Stomach smooth muscle (tissue), 2 donors: ENCODE measurements around the gene TTC28.

Experiments
- H3K27ac ChIP-seq: one replicate; pipeline ENCODE4 v1.7.0; 2013; ENCODE audit warnings: mild to moderate bottlenecking, low read length, inconsistent platforms
- H3K27me3 ChIP-seq, 2 donors: one replicate each; pipeline ENCODE4 v1.7.0; 2013; ENCODE audit warnings: low read length in 2 of 2; ENCODE audit not compliant: insufficient read depth in 2 of 2, control insufficient read depth in 1 of 2
- H3K36me3 ChIP-seq, 2 donors: one replicate each; pipeline ENCODE4 v1.7.0; 2013; ENCODE audit warnings: low read length in 2 of 2; ENCODE audit not compliant: control insufficient read depth in 2 of 2, insufficient read depth in 2 of 2
- H3K4me1 ChIP-seq: one replicate; pipeline ENCODE4 v1.7.0; 2013; ENCODE audit warnings: low read length; ENCODE audit not compliant: control insufficient read depth, insufficient read depth
- H3K4me3 ChIP-seq, 2 donors: one replicate each; pipeline ENCODE4 v1.7.0; 2013; ENCODE audit warnings: low read length in 2 of 2
- H3K9ac ChIP-seq, 2 donors: one replicate each; pipeline ENCODE4 v1.7.0; 2013; ENCODE audit warnings: low read length in 2 of 2, mild to moderate bottlenecking in 1 of 2
- H3K9me3 ChIP-seq, 2 donors: one replicate each; pipeline ENCODE4 v1.7.0; 2013; ENCODE audit warnings: low read length in 2 of 2; ENCODE audit not compliant: control insufficient read depth in 2 of 2
- donor health status: healthy.
- donor health status: Pancreatic carcinoma.

TTC28 gene

DNA sequence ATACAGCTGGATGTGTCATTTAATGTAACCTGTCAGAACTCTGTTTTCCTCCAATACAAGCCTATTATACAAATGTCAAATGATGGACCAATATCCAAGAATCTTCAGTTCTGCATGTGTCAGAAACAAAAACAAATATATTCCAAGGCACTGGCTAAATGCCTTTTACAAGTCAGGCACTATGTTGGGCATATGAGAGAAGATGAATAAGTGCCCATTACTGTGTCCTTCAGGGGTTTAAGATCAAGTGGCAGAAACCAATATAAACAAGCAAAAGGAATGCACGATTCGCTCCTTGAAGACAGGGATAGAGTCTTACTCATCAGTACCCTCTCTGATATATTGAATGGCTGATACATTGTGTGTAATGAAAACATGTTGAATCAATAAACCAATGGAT lies 254.4 kb downstream of the TTC28 start:
- no peak overlapping the region for H3K9ac ChIP-seq
- H3K4me3 ChIP-seq: no peak overlapping the region
- no peaks in the 10 kb centered on the region for H3K4me1 ChIP-seq
- H3K9me3 ChIP-seq: no peaks in the 10 kb centered on the region
- no peak overlapping the region for H3K27ac ChIP-seq
- H3K36me3 ChIP-seq: no peaks in the 10 kb centered on the region
- no peaks in the 10 kb centered on the region for H3K27me3 ChIP-seq

DNA sequence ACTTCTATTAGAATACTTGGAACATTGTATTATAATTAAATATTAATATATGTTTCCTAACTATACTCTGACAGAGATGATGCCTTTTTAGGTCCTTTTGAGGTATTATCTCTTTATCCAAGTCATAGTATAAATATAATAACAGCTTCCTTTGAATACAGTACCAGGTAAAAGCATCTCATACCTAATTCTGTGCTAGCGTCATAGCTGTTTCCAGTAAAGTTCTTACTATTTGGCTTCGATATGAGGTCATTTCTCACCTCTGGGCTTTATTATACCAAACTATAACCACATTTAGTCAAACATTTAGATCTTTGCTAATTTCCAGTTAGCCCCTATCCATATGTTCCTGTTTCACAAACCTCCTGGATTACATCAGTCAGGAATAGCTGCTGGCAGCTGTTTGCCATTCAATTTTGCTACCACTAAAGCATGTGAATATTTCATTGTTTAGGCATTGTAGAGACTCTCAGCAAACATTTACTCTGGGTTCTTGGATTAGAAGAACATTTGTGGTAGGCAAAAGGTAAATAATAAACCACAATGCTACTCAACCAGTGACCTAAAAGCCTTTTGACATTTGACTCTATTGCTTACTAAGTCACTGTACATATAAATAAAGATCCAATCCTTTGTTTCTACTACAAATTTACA lies 255.1 kb downstream of the TTC28 start:
- Histone ChIP-seq H3K4me3 (no peak overlapping the region), H3K27ac (no peak overlapping the region), H3K36me3 (no peaks in the 10 kb centered on the region), H3K9me3 (no peaks in the 10 kb centered on the region), H3K4me1 (no peaks in the 10 kb centered on the region), H3K27me3 (no peaks in the 10 kb centered on the region), H3K9ac (no peak overlapping the region)

DNA sequence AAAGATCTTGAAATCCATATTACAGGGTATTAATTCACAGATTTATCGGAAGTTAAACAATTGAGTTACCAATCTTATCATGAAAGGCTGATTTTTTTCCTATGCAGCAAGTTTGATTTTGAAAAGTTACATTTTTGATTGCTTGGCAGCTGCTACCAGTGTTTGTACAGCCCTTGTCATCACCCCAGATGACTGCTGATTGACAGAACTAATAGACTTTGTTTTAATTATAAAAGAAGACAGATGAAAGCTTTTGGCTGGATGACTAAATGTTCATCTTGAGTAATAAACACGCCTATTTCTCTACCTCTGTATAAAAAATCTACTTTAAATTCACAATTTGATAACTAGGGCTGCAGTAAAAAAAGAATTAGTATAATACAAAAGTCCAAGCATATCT lies 259.7 kb downstream of the TTC28 start:
- H3K36me3 ChIP-seq: no peaks in the 10 kb centered on the region
- H3K4me1 ChIP-seq: no peaks in the 10 kb centered on the region
- no peak overlapping the region for H3K9ac ChIP-seq
- no peaks in the 10 kb centered on the region for H3K27me3 ChIP-seq
- no peaks in the 10 kb centered on the region for H3K9me3 ChIP-seq
- H3K4me3 ChIP-seq: no peak overlapping the region
- no peak overlapping the region for H3K27ac ChIP-seq

DNA sequence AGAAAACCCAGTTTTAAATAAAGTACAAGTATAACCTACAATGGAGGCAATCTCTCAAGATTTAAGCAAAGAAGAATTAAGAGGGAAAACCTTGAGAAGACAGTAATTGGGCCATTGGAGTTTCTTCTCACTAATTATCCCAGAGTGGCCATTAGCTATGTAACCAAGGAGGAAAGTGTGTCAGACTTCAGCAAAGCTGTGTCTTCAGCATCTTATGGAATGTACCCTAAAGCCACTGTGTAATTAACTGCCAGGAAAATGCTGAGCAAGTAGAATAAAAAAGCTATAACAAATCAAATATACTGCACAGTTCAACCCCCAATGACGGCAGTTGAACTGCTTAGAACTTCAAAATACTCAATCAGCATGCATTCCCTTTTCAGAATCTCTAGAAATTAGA lies 261.6 kb downstream of the TTC28 start:
- H3K4me3 ChIP-seq: no peak overlapping the region
- no peaks in the 10 kb centered on the region for H3K36me3 ChIP-seq

DNA sequence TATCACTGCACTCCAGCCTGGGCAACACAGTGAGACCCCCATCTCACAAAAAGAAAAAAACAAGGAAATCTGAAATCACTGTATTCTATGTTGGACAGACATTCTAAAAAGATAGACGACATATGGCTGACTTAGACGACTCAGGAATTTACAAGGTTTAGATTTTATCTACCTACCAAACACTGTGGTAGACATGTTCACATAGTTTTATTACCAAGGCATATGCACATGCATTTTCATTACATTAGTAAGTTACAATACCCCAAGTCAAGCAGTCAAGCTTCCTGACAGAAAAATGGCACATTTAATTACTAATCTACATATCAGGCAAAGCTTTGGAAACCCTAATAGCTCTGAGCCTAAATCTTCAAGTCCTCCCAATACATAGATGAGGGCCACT lies 262.2 kb downstream of the TTC28 start:
- Histone ChIP-seq H3K4me1 (no peaks in the 10 kb centered on the region), H3K9ac (no peak overlapping the region), H3K27me3 (no peaks in the 10 kb centered on the region), H3K36me3 (no peaks in the 10 kb centered on the region), H3K27ac (no peak overlapping the region), H3K9me3 (no peaks in the 10 kb centered on the region), H3K4me3 (no peak overlapping the region)

More for the DNA sequence above, 261.6 kb downstream of the TTC28 start:
- no peak overlapping the region for H3K27ac ChIP-seq
- no peaks in the 10 kb centered on the region for H3K27me3 ChIP-seq
- no peaks in the 10 kb centered on the region for H3K9me3 ChIP-seq
- H3K9ac ChIP-seq: no peak overlapping the region
- H3K4me1 ChIP-seq: no peaks in the 10 kb centered on the region

DNA sequence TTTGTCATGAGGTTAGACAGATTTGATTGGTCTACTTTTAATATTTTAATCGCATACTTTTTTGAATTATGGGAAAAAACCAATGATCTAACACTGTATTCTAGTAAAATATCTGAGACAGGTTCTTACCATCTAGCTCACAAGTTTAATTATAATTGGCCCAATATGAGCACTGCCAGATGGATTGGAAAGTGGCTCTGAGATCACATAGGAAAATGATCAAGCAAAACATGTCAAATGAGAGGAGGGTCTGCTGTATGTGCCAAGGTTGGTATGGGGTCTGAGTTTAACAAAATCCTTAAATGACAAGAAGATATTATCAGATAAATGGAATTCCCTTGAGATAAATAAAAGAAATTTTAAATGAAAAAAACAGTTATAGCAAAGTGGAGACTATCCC lies 264.7 kb downstream of the TTC28 start:
- Histone ChIP-seq H3K27me3 (no peaks in the 10 kb centered on the region), H3K4me3 (no peak overlapping the region), H3K27ac (no peak overlapping the region), H3K9ac (no peak overlapping the region), H3K9me3 (no peaks in the 10 kb centered on the region), H3K4me1 (no peaks in the 10 kb centered on the region), H3K36me3 (no peaks in the 10 kb centered on the region)

DNA sequence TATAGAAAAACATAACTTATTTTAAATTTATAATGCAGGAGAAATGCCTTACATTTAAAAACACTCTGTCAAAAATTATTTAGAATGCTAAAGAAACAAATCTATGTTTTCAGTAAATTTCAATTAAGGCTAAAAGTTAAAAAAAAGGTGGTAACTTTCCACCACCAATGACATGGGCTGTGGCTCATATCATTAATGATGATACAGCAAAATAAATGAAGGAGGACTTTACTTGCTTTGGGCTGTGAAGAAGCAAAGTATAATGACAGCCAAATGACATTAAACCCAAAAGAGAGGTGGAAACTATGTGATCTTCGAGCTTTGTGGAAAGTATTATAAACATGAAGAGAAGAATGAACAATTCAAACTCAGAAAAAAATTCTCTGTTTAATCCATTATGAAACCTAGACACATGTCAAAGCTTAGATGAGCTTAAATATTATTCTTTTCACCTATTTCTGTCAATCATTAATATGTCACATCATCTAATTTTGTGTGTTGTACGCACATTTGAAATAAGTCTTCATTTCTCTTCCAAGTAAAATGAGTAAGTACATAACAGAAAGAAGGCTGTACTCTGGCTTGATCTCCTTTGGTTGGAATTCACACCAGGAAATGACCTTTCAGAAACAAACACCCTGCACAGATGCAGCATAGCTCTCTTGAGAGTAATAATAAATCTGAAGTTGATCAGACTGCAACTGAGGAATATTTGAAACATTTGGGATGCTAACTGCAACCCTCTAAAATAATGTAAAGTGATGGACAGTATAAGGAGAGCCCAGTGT lies 265.8 kb downstream of the TTC28 start:
- no peak overlapping the region for H3K27ac ChIP-seq
- H3K27me3 ChIP-seq: no peaks in the 10 kb centered on the region
- no peaks in the 10 kb centered on the region for H3K36me3 ChIP-seq
- H3K9ac ChIP-seq: no peak overlapping the region
- H3K4me3 ChIP-seq: no peak overlapping the region
- no peaks in the 10 kb centered on the region for H3K9me3 ChIP-seq
- H3K4me1 ChIP-seq: no peaks in the 10 kb centered on the region

DNA sequence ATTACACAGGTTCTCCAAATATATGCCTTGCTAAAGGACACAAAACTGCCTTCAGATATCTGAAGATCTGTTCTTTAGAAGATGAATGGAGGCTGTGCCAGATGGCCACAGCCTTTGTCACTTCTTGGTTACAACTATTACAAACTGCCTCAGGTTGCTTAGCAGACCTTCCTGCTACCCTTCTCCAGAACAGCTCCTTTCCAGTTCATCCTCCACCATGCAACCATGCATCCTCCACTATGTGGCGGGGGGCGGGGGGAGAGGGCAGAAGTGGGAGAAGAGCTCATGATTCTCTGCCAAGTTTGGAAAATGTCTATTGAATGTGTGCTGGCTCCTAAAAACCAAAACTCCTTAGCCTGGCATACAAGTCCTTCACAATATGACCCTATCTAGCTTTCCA lies 267.5 kb downstream of the TTC28 start:
- Histone ChIP-seq H3K36me3 (no peaks in the 10 kb centered on the region), H3K9me3 (no peaks in the 10 kb centered on the region), H3K27ac (no peak overlapping the region), H3K9ac (no peak overlapping the region), H3K27me3 (no peaks in the 10 kb centered on the region), H3K4me1 (no peaks in the 10 kb centered on the region), H3K4me3 (no peak overlapping the region)

DNA sequence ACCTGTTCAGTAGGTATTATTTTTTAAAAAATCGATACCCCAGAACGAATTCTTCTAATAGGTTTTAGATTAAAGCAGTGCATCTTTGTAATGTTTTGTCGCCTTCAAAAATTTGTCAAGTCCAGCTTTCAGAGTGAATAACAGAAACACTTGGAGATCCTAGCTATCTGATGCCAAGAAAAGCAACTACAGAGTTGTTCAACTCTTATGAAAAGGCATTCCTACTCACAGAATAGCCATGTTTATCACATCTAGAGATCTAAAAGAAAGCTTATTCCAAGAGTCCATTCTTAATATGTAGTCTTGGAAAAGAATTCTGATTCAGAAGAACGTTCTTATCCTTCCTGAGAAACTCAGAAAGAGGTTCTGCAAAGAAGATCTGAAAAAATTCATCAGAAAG lies 268.5 kb downstream of the TTC28 start:
- no peaks in the 10 kb centered on the region for H3K4me1 ChIP-seq
- no peaks in the 10 kb centered on the region for H3K9me3 ChIP-seq
- H3K36me3 ChIP-seq: no peaks in the 10 kb centered on the region
- no peak overlapping the region for H3K27ac ChIP-seq
- H3K27me3 ChIP-seq: no peaks in the 10 kb centered on the region
- H3K4me3 ChIP-seq: no peak overlapping the region
- H3K9ac ChIP-seq: no peak overlapping the region

DNA sequence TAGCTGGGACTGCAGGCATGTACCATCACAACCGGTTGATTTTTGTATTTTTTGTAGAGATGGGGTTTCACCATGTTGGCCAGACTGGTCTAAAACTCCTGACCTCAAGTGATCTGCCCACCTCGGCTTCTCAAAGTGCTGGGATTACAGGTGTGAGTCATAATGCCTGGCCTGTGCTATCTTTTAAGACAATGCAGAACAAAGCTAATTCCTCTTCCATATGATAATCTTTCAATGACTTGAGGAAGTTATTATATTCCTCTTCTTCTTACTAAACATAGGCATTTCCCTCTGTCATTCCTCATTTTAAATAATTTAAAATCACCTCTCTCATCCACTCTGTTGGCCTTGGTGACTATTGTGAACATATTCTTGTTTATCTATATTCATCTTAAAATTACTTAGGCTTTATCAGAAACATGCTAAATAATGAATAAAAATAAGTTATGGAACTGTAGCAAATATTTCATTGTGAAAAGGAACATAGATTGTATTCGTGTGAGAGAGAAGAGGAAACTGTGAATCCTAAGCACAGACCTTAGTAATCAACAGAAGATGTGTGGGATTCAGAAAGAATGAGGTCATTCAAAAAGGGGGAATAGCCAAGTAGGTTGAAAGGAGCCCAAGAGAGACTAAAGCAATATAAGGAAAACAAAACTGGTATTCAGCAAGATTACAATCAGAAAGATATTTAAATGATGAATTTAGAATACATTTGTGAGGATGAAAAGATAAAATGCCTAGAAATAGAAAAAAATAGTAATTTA lies 269.4 kb downstream of the TTC28 start:
- Histone ChIP-seq H3K27me3 (no peaks in the 10 kb centered on the region), H3K36me3 (no peaks in the 10 kb centered on the region), H3K4me3 (no peak overlapping the region), H3K9me3 (no peaks in the 10 kb centered on the region), H3K4me1 (no peaks in the 10 kb centered on the region), H3K27ac (no peak overlapping the region), H3K9ac (no peak overlapping the region)
